ENCODE results near the gene STK10.

Gene STK10

GRCh38 chr5:172149073-172149472 lies 39.0 kb downstream of the STK10 start:
- Histone ChIP-seq H3K27me3 (ENCODE audit: control insufficient read depth, low read length) (no peaks in the 10 kb centered on the region), H3K4me1 (ENCODE audit: control insufficient read depth, low read length) (peaks cover 6% of the 10 kb centered on the region; the same call in 1 of the 2 replicates), H4K20me1 (ENCODE audit: control insufficient read depth, insufficient read depth, low read depth, low read length) (no peaks in the 10 kb centered on the region; the same call in 1 of the 2 replicates), H3K4me2 (ENCODE audit: low read length) (no peak overlapping the region), H3K79me2 (ENCODE audit: control insufficient read depth, low read length) (peaks cover 9% of the 10 kb centered on the region), H3F3A (ENCODE audit: control insufficient read depth, insufficient read depth) (no peaks in the 10 kb centered on the region), H3K9me2 (replicated peaks; ENCODE audit: control insufficient read depth, low read length) (no peaks in the 10 kb centered on the region), H3K4me3 (ENCODE audit: low read length) (no peak overlapping the region), H3K9me3 (ENCODE audit: control insufficient read depth, insufficient read depth, low read length) (no peaks in the 10 kb centered on the region), H3K36me3 (ENCODE audit: control insufficient read depth, low read length) (peaks cover 20% of the 10 kb centered on the region), H3K27ac (ENCODE audit: low read depth, low read length) (no peak overlapping the region)
- TF ChIP-seq CTCF (IDR thresholded peaks at IDR 0.05; ENCODE audit: low read depth, low read length, poor library complexity, severe bottlenecking) (no peak), EZH2phosphoT487 (IDR thresholded peaks at IDR 0.05; ENCODE audit: borderline replicate concordance, low read length) (no peak)

- peaks cover 15% of the 10 kb centered on the region; the same call in 1 of the 2 replicates for H3K36me3 ChIP-seq (ENCODE audit: control insufficient read depth, low read length)
- H3K4me2 ChIP-seq (ENCODE audit: low read length) = no peak overlapping the region
- H3F3A ChIP-seq (ENCODE audit: control insufficient read depth, insufficient read depth) = no peaks in the 10 kb centered on the region
- no peaks in the 10 kb centered on the region for H3K27me3 ChIP-seq (ENCODE audit: control insufficient read depth, low read length)
- no peaks in the 10 kb centered on the region for H3K9me2 ChIP-seq (replicated peaks; ENCODE audit: control insufficient read depth, low read length)
- no peaks in the 10 kb centered on the region; the same call in 1 of the 2 replicates for H4K20me1 ChIP-seq (ENCODE audit: control insufficient read depth, insufficient read depth, low read depth, low read length)
- no peak overlapping the region for H3K4me3 ChIP-seq (ENCODE audit: low read length)
- peaks cover 9% of the 10 kb centered on the region for H3K79me2 ChIP-seq (ENCODE audit: control insufficient read depth, low read length)
- TF ChIP-seq CTCF (IDR thresholded peaks at IDR 0.05; ENCODE audit: low read depth, low read length, poor library complexity, severe bottlenecking) (no peak), EZH2phosphoT487 (IDR thresholded peaks at IDR 0.05; ENCODE audit: borderline replicate concordance, low read length) (no peak)
- peaks cover 6% of the 10 kb centered on the region; the same call in 1 of the 2 replicates for H3K4me1 ChIP-seq (ENCODE audit: control insufficient read depth, low read length)
- H3K9me3 ChIP-seq (ENCODE audit: control insufficient read depth, insufficient read depth, low read length) = no peaks in the 10 kb centered on the region
- H3K27ac ChIP-seq (ENCODE audit: low read depth, low read length) = no peak overlapping the region
Observed at GRCh38 chr5:172148381-172148780, 39.6 kb downstream of the STK10 start.

GRCh38 chr5:172147857-172148256 lies 40.2 kb downstream of the STK10 start:
- Histone ChIP-seq H4K20me1 (ENCODE audit: control insufficient read depth, insufficient read depth, low read depth, low read length) (no peaks in the 10 kb centered on the region; the same call in 1 of the 2 replicates), H3K4me3 (ENCODE audit: low read length) (no peak overlapping the region), H3K4me1 (ENCODE audit: control insufficient read depth, low read length) (peaks cover 6% of the 10 kb centered on the region; the same call in 1 of the 2 replicates), H3K79me2 (ENCODE audit: control insufficient read depth, low read length) (peaks cover 9% of the 10 kb centered on the region), H3K27ac (ENCODE audit: low read depth, low read length) (no peak overlapping the region), H3F3A (ENCODE audit: control insufficient read depth, insufficient read depth) (no peaks in the 10 kb centered on the region), H3K36me3 (ENCODE audit: control insufficient read depth, low read length) (peaks cover 12% of the 10 kb centered on the region; the same call in 1 of the 2 replicates), H3K9me2 (replicated peaks; ENCODE audit: control insufficient read depth, low read length) (no peaks in the 10 kb centered on the region), H3K9me3 (ENCODE audit: control insufficient read depth, insufficient read depth, low read length) (no peaks in the 10 kb centered on the region), H3K4me2 (ENCODE audit: low read length) (no peak overlapping the region), H3K27me3 (ENCODE audit: control insufficient read depth, low read length) (no peaks in the 10 kb centered on the region)
- no peak for TF ChIP-seq EZH2phosphoT487 (IDR thresholded peaks at IDR 0.05; ENCODE audit: borderline replicate concordance, low read length)
- TF ChIP-seq CTCF (IDR thresholded peaks at IDR 0.05; ENCODE audit: low read depth, low read length, poor library complexity, severe bottlenecking) = no peak

Data from DOHH2 (cell line).